A673 (cell line): ENCODE results near the gene DTX2. TPM values are rescaled to one million over a fixed set of nuclear protein-coding genes. Genes with fewer than 3 reads are reported as not detected.

Experiments
- BruUV-seq: library from RNA; stranded (reverse); fragments of 400-500 nt; replicated peaks from 2 replicates; lab custom pipeline; 2021; lab: Mats Ljungman, UMichigan
- CTCF ChIA-PET: fragments of 300-600 bp; sonication (Branson Sonifier 250); formaldehyde crosslinking; loops from one replicate; lab custom pipeline; 2022; ENCODE audit warnings: antibody characterized with exemption; lab: Charles Lee
- POLR2A ChIA-PET: fragments of 300-600 bp; sonication (Branson Sonifier 250); formaldehyde crosslinking; loops from one replicate; lab custom pipeline; 2022; ENCODE audit warnings: antibody characterized with exemption; ENCODE audit not compliant: low non-redundant PET; lab: Charles Lee
- DNase-seq: peaks from one replicate; pipeline ENCODE4 v3.0.0-alpha.2; 2015; ENCODE audit warnings: low spot score
- H3K27ac ChIP-seq: fragments of 200-600 bp; sonication (generic); 2 replicates; pipeline ENCODE4 v1.5.1; 2016; ENCODE audit warnings: mixed run types, low read depth, mild to moderate bottlenecking, mixed read lengths, antibody characterized with exemption, low read length; ENCODE audit not compliant: poor library complexity, severe bottlenecking
- H3K27me3 ChIP-seq: fragments of 200-600 bp; sonication (generic); replicated peaks from 2 replicates; pipeline ENCODE4 v1.6.1; 2017; ENCODE audit warnings: mixed run types, low read depth, mild to moderate bottlenecking, mixed read lengths, antibody characterized with exemption, low read length; ENCODE audit not compliant: insufficient read depth, poor library complexity
- H3K36me3 ChIP-seq: fragments of 200-600 bp; sonication (generic); 2 replicates; pipeline ENCODE4 v1.6.1; 2016; ENCODE audit warnings: mixed run types, mild to moderate bottlenecking, mixed read lengths, antibody characterized with exemption, low read length; ENCODE audit not compliant: insufficient read depth, poor library complexity, severe bottlenecking
- H3K4me1 ChIP-seq: fragments of 200-600 bp; sonication (generic); 2 replicates; pipeline ENCODE4 v1.6.1; 2017; ENCODE audit warnings: mixed run types, mild to moderate bottlenecking, mixed read lengths, antibody characterized with exemption, low read length; ENCODE audit not compliant: insufficient read depth, poor library complexity, severe bottlenecking
- H3K4me3 ChIP-seq: fragments of 200-600 bp; sonication (generic); 2 replicates; pipeline ENCODE4 v1.5.1; 2016; ENCODE audit warnings: low read depth, mixed run types, mild to moderate bottlenecking, mixed read lengths, low read length; ENCODE audit not compliant: poor library complexity, severe bottlenecking
- H3K9me3 ChIP-seq: fragments of 200-600 bp; sonication (generic); 2 replicates; pipeline ENCODE4 v1.6.1; 2016; ENCODE audit warnings: mixed run types, low read depth, mild to moderate bottlenecking, mixed read lengths, antibody characterized with exemption, low read length; ENCODE audit not compliant: poor library complexity, severe bottlenecking
- CTCF ChIP-seq: fragments of 300-800, 200-600 bp; sonication (generic); conservative IDR thresholded peaks from 2 replicates; pipeline ENCODE4 v1.5.1; 2017; ENCODE audit warnings: low read depth, mild to moderate bottlenecking, antibody characterized with exemption, low read length, moderate library complexity, mixed read lengths
- EZH2 ChIP-seq: fragments of 200-600 bp; sonication (generic); IDR thresholded peaks from 2 replicates; pipeline ENCODE4 v1.6.1; 2017; ENCODE audit warnings: borderline replicate concordance, low read depth, mild to moderate bottlenecking, mixed read lengths, antibody characterized with exemption, low read length; ENCODE audit not compliant: poor library complexity, severe bottlenecking
- intact Hi-C: fragments of 100-400 bp; cut with micrococcal nuclease; formaldehyde crosslinking; loops from one replicate; pipeline ENCODE4 v1.10.0; 2022; ENCODE audit not compliant: unreplicated experiment
- total RNA-seq: library from RNA; stranded (reverse); gene quantifications from 2 replicates; pipeline ENCODE4 v1.2.3, GENCODE V29; 2021

DTX2 gene
- total RNA-seq, 1 experiment from 2014 or later, result 33.8 TPM

- no TSS peak for BruUV-seq
- Histone ChIP-seq H3K9me3 (no peaks in the 10 kb centered on the region), H3K4me3 (no peak overlapping the region), H3K27me3 (no peaks in the 10 kb centered on the region), H3K4me1 (peaks cover 4% of the 10 kb centered on the region), H3K36me3 (no peaks in the 10 kb centered on the region), H3K27ac (no peak overlapping the region)
- DNase-seq, result no peak
- TF ChIP-seq CTCF (no peak), EZH2 (no peak)
- ChIA-PET POLR2A (no interaction called here), CTCF (no interaction called here)
- intact Hi-C loops, result no loop called here
Measured at GRCh38 chr7:76426246-76426645, 35.3 kb upstream of the DTX2 start.

- Histone ChIP-seq H3K4me1 (peaks cover 4% of the 10 kb centered on the region), H3K9me3 (no peaks in the 10 kb centered on the region), H3K27me3 (no peaks in the 10 kb centered on the region), H3K4me3 (no peak overlapping the region), H3K36me3 (no peaks in the 10 kb centered on the region), H3K27ac (no peak overlapping the region)
- POLR2A ChIA-PET, result no interaction called here
- intact Hi-C loops, result no loop called here
- no TSS peak for BruUV-seq
- DNase-seq, result no peak
- TF ChIP-seq CTCF, result no peak
- TF ChIP-seq EZH2, result no peak
- CTCF ChIA-PET, result no interaction called here
Measured at GRCh38 chr7:76427635-76428034, 33.9 kb upstream of the DTX2 start.

- intact Hi-C loops, result no loop called here
- no peak overlapping the region for H3K4me3 ChIP-seq
- no peaks in the 10 kb centered on the region for H3K27me3 ChIP-seq
- H3K9me3 ChIP-seq, result no peaks in the 10 kb centered on the region
- H3K27ac ChIP-seq, result no peak overlapping the region
- peaks cover 3% of the 10 kb centered on the region for H3K4me1 ChIP-seq
- DNase-seq, result no peak
- CTCF ChIA-PET, result no interaction called here
- POLR2A ChIA-PET, result interaction anchor here (0.5 kb wide), 1 partner anchor 13 kb away, joined by 12 read pairs; no protein-coding TSS in a partner anchor
- TF ChIP-seq EZH2, result no peak
- no peak for TF ChIP-seq CTCF
- no peaks in the 10 kb centered on the region for H3K36me3 ChIP-seq
- no TSS peak for BruUV-seq
Measured at GRCh38 chr7:76428149-76428823, 33.2 kb upstream of the DTX2 start.
